Inferior parietal cortex (tissue), 1 donor: ENCODE data around the gene NRG2.

ENCODE experiments used
- DNase-seq: peaks from one replicate; pipeline ENCODE4 v3.0.0-alpha.2; 2016; ENCODE audit errors: extremely low spot score

Gene NRG2

DNA sequence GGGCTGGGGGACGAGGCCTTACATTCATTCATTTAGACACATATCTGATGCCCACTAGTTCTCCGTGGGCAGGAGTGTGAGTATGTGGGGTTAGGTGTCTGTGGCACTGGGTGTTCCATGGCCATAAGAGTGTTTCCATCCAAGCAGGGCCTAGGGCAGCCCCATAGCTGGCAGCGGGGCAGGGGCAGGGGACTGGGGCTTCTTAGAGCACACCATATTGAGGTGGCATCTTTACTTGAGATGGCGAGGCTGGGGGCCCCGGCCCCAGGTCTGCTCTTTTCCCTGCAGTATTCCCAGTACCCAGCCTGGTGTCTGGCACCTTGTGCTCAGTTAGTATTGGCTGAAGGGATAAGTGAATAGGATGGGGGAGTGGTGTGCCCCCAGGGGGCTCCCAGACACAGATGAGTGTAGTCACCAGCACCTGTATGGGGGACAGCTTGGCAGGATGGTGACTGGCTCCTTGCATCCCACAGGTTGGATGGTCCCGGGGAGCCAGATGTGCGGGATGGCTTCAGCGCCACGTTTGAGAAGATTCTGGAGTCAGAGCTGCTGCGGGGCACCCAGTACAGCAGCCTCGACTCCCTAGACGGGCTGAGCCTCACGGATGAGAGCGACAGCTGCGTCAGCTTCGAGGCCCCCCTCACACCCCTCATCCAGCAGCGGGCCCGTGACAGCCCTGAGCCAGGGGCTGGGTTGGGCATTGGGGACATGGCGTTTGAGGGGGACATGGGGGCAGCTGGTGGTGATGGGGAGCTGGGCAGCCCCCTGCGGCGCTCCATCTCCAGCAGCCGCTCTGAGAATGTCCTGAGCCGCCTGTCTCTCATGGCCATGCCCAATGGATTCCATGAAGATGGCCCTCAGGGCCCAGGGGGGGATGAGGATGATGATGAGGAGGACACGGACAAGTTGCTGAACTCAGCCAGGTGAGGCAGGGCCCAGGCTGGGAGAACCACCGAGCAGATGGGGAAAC is 230.0 kb downstream of the NRG2 start:
- no peak for DNase-seq

DNA sequence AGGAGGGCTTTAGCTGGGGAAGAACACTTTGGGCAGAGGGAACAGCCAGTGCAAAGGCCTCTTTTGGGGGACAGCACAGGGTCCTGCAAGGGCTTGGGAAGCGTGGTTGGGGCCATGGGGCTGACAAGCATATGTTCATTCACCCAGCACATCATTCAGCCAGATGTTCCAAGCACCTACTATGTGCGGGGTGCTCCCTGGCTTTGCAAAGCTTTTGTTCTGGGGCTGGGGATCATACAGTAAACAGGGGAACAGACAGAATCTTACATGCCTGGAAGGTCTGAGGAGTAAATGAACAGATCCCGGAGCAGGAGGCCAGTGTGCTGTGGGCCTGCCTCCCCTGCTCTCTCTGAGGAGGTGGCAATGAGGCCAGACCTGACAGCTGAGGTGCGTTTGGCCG is 230.8 kb downstream of the NRG2 start:
- no peak for DNase-seq

DNA sequence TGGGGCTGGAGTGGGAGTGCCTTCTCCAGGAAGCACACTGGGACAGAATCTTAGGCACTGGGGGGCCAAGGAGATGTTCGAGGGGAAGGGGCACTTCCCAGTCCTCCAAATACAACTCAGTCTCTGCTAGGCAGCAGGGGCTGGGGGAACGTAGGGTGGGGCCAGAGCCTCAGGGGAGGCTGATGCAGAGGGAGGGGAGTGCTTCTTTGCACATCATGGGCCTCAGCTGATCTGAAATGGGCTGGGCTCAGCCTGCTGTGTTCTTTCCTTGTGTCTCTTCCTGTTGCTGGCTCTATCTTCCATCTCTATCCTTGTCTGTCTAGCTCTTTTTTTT is 231.9 kb downstream of the NRG2 start:
- DNase-seq: no peak

DNA sequence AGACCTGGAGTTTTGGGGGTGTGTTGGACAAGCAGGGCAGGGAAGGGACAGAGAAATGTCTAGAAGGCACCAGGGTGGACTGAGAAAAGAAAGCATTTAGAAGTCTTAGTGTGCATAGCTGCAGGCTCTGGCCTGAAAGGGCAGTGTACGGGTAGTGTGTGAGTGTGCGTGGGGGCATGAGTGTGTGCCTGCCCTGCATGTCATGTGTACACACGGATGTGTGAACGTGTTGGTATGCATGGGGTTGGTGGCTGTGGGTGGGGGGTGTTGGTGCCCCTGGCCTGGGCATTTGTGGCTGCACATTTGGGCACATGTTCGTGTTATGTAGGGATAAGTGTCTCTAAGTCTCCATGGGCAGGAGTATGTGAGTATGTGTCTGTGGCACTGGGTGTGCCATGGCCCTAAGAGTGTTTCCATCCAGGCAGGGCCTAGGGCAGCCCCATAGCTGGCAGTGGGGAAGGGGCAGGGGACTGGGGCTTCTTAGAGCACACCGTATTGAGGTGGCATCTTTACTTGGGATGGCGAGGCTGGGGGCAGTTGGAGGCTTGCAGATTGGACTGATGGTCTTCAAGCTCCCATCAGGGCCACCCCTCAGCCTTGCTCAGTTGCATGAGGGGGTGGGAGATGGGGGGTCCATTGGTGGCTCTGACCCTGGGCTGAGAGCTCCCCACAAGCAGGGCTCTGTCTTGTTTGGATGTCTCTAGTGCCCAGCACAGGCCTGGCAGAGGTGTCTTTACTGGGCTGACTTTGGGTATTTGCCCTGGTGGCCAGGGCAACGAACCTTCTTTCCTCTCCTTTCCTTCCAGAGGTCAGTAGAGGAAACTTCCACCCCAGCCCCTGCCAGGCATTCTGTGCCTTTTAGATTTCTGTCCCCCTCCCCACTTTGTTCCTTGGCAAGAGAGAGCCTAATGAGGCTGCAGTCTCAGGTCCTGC is 232.5 kb downstream of the NRG2 start:
- no peak for DNase-seq

DNA sequence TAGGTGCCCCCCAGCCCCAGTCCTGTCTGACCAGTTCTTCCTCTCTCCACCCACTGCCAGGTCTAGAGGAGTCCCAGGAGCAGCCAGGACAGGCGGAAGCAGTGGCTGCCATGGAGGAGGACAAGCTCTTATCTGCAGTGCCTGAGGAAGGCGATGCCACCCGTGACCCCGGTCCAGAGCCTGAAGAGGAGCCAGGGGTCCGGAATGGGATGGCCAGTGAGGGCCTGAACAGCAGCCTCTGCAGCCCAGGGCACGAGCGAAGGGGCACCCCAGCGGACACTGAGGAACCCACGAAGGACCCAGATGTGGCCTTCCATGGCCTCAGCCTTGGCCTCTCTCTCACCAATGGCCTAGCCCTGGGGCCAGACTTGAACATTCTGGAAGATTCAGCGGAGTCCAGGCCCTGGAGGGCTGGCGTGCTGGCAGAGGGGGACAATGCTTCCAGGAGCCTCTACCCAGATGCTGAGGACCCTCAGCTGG is 233.7 kb downstream of the NRG2 start:
- no peak for DNase-seq

DNA sequence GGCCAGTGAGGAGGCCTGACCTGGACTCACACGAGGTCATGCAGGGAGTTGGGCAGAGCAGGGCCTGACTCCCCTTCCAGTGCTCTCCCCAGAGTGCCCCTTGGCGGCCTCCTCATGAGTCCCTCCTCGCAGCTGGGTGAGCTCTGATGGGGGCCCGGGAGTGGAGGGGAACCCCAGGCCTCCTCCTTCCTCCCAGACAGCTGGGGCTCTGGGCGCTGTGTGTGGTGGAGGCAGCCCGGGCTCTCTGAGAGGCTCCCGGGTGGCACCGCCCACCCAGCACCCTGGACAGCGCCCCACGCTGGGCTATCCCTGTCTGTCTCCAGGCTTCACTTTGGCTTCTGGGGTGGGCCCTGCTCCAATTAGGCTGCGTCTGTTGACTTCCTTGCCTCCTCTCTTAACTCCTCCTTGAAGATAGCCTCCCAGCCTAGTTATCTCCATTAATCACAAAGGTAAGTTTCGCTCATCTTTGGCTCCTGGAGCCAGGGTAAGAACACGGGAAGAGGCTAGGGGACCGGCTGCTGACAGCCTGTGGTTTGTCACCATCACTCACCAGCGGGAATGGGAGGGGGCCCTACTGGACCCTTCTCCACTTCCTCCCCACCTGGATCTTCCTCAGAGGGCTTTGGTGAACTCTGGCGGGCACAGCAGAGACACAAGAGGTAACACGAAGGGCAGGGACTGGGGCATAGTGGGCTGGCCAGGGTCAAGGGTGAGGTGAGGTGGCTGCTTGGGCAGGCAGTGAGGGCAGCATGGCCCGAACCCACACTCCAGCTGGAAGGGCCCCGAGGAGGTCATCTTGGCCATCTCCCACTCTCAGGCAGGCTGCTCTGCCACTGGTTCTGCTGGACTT is 234.4 kb downstream of the NRG2 start:
- DNase-seq: no peak

DNA sequence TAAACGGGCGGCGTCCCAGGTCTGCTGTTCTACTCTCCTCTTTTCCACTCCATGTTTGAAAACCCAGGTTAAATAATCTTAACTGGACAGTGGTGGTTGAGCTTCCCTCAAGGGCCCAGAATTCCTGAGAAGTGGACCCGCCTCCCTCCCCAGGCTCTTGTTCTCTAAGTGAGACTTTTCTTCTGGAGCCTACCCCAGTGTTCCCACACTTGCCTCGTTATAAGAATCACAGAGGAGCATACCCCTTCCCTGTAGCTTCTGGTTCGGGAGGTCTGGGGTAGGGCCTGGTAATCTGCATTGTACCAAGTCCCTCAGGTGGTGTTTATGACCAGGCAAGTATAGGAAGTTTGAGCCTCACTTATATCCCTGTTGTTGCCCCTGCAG is 235.5 kb downstream of the NRG2 start:
- no peak for DNase-seq

DNA sequence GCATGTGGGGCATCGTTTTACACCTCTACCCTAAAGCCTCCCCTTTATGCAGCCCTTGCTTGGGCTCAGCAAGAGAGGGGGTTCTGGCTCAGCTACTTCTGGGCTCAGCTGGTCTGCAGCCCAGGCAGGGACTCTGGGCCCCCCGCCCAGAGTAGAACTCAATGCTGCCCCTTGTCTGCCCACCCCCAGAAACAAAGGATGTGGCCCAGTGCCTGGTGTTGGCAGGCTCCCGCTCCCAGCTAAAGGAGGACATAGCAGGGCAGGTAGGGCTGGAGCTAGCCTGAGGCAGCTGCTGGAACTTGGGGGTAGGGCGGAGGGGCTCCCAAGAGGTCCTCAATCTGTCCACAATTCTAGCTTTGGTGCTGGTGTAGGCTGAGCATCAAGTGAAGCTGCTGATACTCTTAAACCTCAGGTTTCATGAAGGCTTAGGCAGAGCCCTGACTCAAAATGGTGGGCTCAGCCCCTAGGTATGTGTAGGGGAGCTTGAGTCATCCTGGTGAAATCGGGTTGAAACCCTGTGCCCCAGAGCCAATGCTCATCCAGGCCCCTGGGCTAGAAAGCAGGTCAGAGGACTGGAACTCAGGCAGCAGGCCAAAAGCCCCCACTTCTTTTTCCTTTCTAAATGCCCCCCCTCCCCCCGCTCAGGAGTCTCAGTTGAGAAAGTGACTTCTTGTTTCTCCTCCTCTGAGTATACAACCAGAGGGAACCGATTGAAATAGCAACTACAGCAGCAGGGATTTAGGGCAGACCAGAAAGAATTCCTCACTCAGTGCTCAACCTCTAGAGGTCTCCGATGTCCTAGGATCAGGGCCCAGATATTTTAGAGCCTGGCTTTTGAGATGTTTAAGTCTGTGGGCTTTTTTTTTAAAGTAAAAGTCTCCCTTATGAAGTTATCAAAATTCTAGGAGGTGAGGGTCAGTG is 236.1 kb downstream of the NRG2 start:
- no peak for DNase-seq

DNA sequence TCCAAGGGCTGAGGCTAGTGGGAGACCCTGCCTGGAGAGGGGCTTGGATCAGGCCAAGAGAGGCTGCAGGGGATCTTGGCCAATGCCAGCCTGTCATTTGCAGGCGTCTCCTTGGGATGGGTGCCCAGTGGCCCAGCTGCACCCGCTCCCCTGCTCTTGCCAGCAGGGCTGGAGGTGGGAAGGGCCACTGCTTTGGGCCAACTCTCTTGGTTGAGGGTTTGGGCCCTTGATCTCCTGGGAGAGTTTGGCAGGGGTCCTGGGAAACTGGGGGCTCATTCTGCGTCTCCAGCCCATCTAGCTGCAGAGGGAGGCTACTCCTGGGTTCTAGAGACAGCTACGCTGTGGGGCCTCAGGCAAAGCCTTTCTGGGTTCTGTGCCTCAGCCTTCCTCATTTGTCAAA is 237.0 kb downstream of the NRG2 start:
- peak; percentile 18 for DNase-seq

DNA sequence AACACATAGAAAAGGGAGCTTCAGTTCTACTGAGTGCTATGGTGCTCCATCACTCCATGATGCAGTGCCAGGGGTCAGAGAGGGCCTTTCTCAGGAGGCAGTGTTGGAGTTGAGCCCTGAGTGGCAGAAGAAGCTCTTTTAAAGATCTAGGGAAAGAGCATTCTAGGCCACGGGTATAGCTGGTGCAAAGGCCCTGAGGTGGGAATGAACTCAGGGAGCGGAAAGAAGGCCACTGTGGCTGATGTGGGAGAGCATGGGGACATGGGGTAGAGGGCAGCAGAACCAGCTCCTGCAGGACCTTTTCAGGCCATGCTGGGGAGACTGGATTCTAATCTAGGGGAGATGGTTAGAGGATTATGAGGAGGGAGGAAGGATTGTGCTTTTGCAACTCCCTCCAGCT is 237.6 kb downstream of the NRG2 start:
- no peak for DNase-seq

DNA sequence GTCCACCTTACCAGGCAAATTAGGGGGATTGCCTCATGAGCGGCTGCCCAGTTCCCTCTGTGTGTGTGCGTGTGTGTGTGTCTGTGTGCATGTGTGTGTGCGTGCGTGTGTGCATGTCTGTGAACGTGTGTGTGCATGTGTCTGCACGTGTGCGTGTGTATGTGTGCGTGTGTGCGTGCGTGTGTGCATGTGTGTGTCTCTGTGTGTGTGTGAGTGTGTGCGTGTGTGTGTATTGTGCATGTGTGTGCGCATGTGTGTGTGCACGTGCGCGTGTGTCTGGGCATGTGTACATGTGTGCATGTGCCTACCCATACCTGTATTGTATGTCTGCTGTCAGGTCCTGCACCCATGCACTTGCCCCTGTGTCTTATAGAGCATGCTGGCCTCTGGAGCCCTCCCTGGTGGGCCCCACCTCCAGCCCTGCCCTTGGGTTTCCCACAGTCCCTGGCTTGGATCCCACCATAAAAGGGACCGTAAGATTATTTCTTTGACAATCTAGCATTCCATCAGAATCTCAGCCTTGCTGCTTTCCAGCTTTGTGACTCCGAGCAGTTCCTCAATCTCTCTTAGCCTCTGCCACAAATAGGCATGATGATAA is 238.2 kb downstream of the NRG2 start:
- DNase-seq: no peak

DNA sequence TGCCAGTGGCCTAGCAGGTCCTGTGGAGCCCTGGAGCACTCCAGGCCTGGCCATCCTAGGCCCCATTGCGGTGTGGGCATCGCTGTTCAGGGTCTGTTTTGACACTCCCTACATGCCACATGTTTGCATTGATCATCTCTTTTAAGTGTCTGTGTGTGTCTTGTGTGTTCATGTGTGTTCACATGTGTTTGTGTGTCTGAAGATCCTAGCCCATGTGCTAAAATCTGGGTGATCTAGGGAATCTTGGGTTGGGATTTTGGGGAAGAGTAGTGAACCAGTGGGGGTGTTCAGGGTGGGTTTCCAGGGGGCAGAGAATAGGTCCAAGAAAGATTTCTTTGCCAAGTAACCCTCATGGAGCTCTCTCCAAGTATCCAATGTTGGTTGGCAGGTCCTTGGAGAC is 239.1 kb downstream of the NRG2 start:
- DNase-seq: no peak

DNA sequence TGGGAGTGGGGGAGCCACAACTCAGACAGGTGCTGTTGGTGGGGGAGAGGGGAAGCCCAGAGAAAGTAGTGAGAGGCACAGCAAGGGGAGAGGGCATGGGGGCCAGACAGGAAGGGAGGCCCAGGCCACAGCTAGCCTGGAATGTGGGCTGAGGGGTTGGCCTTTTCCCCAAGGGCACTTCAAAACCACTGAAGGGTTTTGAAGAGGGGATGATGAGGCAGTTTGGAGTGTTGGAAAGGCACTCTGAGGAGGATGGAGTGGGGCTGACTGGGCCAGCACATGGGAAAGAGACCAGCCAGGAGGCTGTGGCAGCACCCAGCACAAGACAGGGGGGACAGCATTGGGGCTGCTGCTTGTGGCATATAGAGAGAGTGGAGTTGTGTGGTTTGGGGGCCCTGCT is 243.7 kb downstream of the NRG2 start:
- no peak for DNase-seq

DNA sequence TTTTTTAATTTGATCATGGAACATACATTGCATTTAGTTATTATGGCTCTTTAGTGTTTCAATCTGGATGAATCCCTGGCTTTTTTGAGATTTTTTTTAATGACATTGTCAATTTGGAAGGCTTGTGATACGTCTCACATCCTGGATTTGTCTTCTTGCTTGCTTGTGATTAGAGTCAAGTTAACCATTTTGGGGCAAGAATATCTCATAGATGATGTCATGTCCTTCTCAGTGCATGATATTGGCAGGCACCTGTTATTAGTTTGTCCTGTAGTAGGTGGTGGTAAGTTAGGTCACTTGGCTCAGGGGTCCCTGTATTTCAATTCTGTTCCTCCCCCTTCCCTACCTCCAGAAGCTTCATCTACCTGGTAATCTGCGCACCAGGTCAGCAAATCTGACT is 244.2 kb downstream of the NRG2 start:
- no peak for DNase-seq

DNA sequence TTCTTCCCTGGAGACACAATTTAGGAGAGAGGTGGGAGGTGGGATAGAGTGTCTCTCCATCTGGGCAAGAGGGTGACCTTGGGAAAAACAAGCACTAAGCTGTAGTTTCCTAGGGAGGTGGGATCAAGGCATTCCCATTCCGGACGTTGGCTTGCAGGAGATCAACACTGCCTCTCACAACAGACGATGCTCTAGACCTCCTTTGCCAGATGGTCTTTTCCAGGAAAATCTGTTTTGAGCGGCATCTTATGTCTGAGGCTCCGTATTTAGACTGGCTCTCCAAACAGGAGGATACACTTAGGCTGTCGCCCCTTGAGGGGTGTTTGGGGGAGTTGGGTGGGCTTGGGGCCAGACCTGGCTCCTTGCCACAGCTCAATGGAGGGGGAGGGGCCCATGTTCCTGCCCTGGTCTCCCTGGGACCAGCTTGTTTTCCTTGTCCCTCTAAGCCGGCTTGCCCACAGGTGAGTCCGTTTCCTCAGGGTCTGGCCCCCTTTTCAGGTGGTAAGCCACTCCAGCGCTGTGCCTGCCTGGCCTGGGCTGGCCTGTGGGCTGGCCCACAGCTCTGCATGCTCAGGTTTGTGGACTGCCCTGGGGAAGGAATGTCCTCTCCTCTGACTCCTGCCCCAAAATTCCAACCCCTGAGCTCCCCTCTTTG is 245.1 kb downstream of the NRG2 start:
- DNase-seq: no peak

DNA sequence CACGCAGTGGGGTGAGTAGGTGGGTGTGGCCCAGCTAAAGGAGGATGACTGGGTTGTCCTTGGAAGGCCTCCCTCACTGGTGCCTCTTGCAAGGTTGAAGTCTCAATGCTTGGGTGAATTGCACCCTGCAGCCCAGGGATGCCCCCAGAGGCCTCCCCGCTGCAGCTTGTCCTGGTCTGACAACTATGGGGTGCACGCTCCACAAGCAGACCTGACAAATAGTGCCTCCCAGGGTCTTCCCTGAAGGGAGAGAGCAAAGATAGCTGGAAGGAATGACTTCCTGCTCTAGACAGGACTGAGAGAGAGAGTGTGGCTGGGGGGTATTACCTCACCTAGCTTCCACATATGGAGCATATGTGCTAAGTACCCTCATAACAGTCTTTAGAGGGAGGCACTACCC is 245.8 kb downstream of the NRG2 start:
- DNase-seq: no peak
